ENCODE results near the gene P3H4.
A peak's percentile ranks its signal among the peaks of the same experiment; 100 is the strongest.

Gene P3H4

DNA sequence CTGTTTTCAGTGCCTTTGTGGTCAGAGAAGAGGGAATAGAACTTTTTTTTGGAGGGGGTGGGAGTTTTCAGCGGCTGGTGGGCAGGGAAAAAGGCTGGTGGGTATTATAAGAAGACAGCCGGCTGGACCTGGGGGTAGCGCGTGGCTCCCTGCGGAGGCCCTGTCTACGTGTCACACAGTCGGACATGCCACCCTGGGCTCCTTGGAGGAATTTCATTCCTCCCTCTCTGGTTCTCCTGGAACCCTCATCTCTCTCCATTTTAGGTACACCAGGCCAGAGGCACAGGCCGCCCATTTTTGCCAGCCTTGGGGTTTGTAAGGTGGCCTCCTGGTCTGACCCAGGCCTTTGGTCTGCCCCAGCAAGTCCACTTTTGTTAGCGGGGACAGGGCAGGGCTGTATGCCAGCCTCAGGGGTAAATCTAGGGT lies 2.0 kb upstream of the P3H4 start:
- peak overlapping the region; percentile 92 for H3K27ac ChIP-seq
- TF ChIP-seq, protein P1, sequence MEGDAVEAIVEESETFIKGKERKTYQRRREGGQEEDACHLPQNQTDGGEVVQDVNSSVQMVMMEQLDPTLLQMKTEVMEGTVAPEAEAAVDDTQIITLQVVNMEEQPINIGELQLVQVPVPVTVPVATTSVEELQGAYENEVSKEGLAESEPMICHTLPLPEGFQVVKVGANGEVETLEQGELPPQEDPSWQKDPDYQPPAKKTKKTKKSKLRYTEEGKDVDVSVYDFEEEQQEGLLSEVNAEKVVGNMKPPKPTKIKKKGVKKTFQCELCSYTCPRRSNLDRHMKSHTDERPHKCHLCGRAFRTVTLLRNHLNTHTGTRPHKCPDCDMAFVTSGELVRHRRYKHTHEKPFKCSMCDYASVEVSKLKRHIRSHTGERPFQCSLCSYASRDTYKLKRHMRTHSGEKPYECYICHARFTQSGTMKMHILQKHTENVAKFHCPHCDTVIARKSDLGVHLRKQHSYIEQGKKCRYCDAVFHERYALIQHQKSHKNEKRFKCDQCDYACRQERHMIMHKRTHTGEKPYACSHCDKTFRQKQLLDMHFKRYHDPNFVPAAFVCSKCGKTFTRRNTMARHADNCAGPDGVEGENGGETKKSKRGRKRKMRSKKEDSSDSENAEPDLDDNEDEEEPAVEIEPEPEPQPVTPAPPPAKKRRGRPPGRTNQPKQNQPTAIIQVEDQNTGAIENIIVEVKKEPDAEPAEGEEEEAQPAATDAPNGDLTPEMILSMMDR (IDR thresholded peaks at IDR 0.05), result no peak
- TF ChIP-seq ZFX (IDR thresholded peaks at IDR 0.05; ENCODE audit: borderline replicate concordance), result no peak

DNA sequence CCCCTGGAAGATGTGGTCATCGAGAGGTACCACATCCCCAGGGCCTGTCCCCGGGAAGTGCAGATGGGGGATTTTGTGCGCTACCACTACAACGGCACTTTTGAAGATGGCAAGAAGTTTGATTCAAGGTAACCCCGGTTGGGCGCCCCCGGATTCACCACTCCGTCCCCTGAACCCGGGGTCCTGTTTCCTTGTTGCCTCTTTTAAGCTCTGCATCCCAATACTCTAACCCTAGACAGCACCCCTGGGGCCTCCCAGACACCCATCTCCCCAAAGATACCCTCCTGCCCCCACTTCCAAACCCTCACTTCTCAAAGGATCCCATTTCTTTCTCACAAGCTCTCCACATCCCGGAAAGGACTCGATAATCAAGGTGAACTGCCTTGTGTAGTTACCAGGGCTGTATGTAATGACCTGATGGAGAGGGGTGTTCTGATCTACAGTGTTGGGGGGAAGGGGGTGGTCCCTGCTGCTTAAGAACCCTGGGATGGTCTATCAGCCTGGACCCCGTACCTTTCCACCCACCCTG lies 1.5 kb upstream of the P3H4 start:
- no peak for TF ChIP-seq ZFX (IDR thresholded peaks at IDR 0.05; ENCODE audit: borderline replicate concordance)
- TF ChIP-seq, protein P1 (IDR thresholded peaks at IDR 0.05), result no peak
- peak overlapping the region; percentile 92 for H3K27ac ChIP-seq

DNA sequence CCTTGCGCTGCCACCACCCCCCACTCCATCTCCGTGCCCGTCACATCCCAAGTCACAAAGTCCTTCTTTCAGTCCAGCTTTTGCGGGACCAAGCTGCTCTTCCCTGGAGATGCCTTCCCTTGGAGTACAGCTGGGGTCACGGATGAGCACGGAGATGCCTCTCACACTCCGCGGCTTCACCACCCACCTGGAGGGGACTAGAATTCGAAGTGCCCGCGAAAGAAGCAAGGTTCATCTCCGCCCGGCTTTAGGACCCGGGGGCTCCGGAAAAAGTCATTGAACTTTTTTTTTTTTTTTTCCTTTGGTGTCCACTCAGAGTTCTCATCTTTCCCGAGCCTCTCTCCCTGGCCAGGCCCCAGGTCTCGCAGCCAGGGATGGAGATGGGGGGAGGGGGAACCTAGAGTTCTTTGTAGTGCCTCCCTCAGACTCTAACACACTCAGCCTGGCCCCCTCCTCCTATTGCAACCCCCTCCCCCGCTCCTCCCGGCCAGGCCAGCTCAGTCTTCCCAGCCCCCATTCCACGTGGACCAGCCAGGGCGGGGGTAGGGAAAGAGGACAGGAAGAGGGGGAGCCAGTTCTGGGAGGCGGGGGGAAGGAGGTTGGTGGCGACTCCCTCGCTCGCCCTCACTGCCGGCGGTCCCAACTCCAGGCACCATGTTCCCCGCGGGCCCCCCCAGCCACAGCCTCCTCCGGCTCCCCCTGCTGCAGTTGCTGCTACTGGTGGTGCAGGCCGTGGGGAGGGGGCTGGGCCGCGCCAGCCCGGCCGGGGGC lies 817 bp upstream of the P3H4 start, which contains the start of gene FKBP10:
FKBP10 (plus strand) TSS at position 624 of the 771 bp plus-strand sequence; CDS start at position 655, 31 bp downstream.
- no peak for TF ChIP-seq ZFX (IDR thresholded peaks at IDR 0.05; ENCODE audit: borderline replicate concordance)
- TF ChIP-seq, protein P1 (IDR thresholded peaks at IDR 0.05), result no peak
- H3K27ac ChIP-seq, result peak within 1 kb of the TSS; percentile 92

DNA sequence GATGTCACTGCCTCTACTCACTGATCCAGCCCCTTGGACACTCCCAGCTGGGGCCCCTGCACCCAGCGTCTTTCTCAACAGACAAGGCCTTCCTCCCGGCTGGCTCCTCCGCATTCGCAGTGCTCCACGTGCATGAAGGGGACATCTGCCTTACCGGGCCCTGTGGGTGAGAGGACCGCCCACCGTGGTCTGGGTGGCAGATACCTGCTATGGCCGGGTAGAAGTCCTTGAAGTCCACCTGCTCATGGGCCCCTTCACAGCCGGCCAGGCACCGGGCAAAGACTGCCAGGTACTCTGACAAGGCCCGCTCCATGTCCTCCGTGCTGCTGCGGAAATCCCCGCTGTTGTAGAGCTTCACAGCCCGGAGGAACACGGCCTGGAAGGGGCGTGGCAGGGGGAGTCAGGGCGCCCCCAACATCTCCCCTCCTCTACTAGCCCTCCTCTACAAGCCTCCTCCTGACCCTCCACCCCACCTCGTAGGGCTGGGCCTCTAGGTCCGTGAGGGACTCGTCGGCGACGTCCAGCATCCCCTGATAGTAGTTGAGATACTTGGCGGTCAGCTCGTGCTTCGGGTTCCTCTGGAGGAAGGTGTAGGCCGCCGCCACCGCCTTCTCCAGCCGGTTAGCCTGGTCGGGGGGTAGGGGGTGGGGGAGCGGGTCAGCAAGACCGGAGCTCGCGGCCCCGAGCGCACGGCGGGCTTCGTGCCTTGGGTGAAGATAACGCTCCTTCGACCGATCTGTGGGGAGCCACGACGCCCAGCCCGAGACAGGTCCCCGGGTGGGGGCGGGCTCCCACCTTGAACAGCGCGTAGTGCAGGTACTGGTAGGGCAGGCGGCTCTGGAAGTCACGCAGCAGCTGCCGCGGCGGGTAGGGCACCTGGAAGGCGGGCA lies 845 bp downstream of the P3H4 start:
- H3K27ac ChIP-seq, result peak overlapping the region; percentile 92
- no peak for TF ChIP-seq ZFX (IDR thresholded peaks at IDR 0.05; ENCODE audit: borderline replicate concordance)
- TF ChIP-seq, protein P1 (IDR thresholded peaks at IDR 0.05), result no peak

DNA sequence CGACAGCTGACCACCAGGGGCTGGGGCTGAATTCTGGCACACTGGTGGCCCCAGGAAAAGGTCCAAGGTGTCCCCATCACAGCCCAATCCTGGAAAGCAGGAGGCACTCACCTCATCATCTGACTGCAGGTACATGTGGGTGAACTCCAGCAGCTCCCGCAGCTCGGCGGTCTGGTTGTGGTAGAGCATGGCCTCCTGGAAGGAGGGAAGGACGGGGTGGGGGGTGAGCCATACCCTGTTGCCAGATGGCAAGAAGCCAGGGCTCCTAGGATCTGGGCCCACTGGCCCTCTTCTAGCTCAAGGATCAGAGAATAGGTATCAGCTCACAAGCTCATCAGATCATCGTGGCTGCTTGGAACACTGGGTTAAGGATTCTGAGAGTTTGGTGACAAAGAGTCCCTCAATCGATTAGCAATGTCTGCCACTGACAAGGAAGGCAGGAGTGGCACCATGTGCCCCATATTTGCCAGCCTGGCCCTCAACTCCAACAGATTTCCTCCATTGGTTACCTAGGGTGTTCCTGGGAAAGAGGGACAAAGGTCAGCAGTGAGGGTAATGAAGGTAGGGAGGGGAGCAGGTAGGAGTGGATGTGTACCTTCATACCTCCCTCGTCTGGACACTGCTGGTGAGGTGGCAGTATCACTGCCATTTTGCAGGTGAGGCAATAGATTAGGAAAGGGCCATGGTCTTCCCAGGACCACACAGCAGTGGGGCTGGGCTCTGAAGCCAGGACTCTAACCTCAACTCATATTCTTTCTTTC lies 4.9 kb downstream of the P3H4 start:
- no peak for TF ChIP-seq ZFX (IDR thresholded peaks at IDR 0.05; ENCODE audit: borderline replicate concordance)
- TF ChIP-seq, protein P1 (IDR thresholded peaks at IDR 0.05), result no peak
- H3K27ac ChIP-seq, result peak overlapping the region; percentile 12; the same call in 1 of the 2 replicates

DNA sequence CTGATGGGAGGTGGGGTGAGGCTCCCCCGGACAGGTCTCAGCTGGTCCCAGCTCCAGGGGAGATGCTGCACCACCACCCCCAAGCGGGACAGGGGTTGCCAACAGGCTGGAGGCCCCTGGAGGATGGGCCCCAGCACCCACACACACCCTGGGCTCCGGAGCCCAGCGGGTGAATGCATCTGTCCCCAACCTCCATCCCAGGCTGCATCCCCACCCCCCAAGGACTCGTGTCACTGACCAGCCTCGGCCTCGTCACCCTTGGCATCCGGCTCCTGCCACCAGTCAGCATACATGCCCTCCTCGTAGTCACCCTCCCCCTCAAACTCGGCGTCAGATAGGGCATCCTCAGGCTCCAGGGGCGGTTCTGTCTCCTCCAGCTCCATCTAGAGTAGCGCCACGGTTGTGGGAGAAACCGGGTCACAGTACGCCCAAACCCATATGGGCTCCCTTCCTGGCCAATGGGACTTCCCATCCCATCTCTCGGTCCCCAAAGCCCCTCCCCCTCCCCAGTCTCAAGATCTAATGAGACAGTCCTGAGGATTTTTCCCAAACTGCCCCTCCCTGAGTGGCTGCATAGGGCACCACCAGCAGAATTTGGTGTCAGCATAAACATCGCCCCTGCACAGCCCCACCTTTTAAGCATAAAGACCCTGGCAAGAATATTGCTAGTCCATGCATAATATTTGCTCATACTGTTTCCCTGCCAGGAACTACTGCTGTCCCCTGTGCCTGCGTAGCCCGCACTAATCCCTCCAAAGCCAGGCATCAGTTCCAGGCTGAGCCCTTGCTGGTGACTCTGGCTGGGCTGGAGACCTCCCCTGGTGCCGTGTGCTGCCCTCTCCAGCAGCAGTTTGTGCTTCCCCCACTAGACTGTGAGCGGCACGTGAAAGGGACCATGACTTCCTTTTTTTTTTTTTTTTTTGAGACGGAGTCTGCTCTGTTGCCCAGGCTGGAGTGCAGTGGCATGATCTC lies 8.4 kb downstream of the P3H4 start:
- TF ChIP-seq, protein P1 (IDR thresholded peaks at IDR 0.05), result no peak
- no peak for TF ChIP-seq ZFX (IDR thresholded peaks at IDR 0.05; ENCODE audit: borderline replicate concordance)

More for the DNA sequence above, 8.4 kb downstream of the P3H4 start:
- no peak overlapping the region for H3K27ac ChIP-seq
